HG03460 (cell line): Measurements from ENCODE around the gene SPINK8.
"Not testable (repeated sequence)": the region's sequence is repeated elsewhere in the genome, so short reads cannot be mapped to it uniquely, and the experiment has no call there.

Experiments
- ATAC-seq: cut with Tn5 transposase; IDR thresholded peaks from one replicate; pipeline ENCODE4 v1.9.1; 2021; ENCODE audit not compliant: unreplicated experiment

SPINK8 gene

GRCh38 chr3:48333346-48334245 is at the start of gene SPINK8:
SPINK8 (minus strand) TSS chr3:48333661; CDS start chr3:48328341, 5,320 bp downstream.
- not testable (repeated sequence) for ATAC-seq

- ATAC-seq: no peak
Observed at GRCh38 chr3:48372862-48373435, 39.5 kb upstream of the SPINK8 start.

- ATAC-seq: no peak
Observed at GRCh38 chr3:48372377-48372770, 38.9 kb upstream of the SPINK8 start.

GRCh38 chr3:48371651-48372376 is 38.4 kb upstream of the SPINK8 start, which contains the start of gene FBXW12:
FBXW12 (plus strand) TSS chr3:48372219; CDS start chr3:48372768, 549 bp downstream.
- no peak for ATAC-seq

GRCh38 chr3:48370333-48370713 is 36.9 kb upstream of the SPINK8 start:
- ATAC-seq: no peak

- no peak for ATAC-seq
Observed at GRCh38 chr3:48369693-48370332, 36.4 kb upstream of the SPINK8 start.

GRCh38 chr3:48367201-48367600 is 33.7 kb upstream of the SPINK8 start:
- no peak for ATAC-seq

GRCh38 chr3:48364840-48365239 is 31.4 kb upstream of the SPINK8 start:
- no peak for ATAC-seq

GRCh38 chr3:48361928-48362327 is 28.5 kb upstream of the SPINK8 start:
- no peak for ATAC-seq

- no peak for ATAC-seq
Observed at GRCh38 chr3:48356419-48356818, 23.0 kb upstream of the SPINK8 start.

GRCh38 chr3:48353987-48354386 is 20.5 kb upstream of the SPINK8 start:
- ATAC-seq: no peak

- no peak for ATAC-seq
Observed at GRCh38 chr3:48352546-48352945, 19.1 kb upstream of the SPINK8 start.

- no peak for ATAC-seq
Observed at GRCh38 chr3:48347500-48347899, 14.0 kb upstream of the SPINK8 start.

GRCh38 chr3:48345946-48346572 is 12.6 kb upstream of the SPINK8 start:
- ATAC-seq: no peak

- no peak for ATAC-seq
Observed at GRCh38 chr3:48344867-48345507, 11.5 kb upstream of the SPINK8 start.

- ATAC-seq: no peak
Observed at GRCh38 chr3:48343432-48343831, 10.0 kb upstream of the SPINK8 start.

GRCh38 chr3:48338635-48339034 is 5.2 kb upstream of the SPINK8 start:
- ATAC-seq: no peak

- not testable (repeated sequence) for ATAC-seq
Observed at GRCh38 chr3:48337536-48337935, 4.1 kb upstream of the SPINK8 start.

GRCh38 chr3:48335286-48335685 is 1.8 kb upstream of the SPINK8 start:
- ATAC-seq: not testable (repeated sequence)

GRCh38 chr3:48334605-48335004 is 1.1 kb upstream of the SPINK8 start:
- ATAC-seq: no peak
